WTC11 (cell line): Measurements from ENCODE around the gene DHX30. TPM values are rescaled to one million over a fixed set of nuclear protein-coding genes. Genes with fewer than 3 reads are reported as not detected.

Source experiments
- ATAC-seq: fragments of 200-7000 bp; cut with Tn5 transposase; 2 replicates; pipeline ENCODE4 v1.10.0; 2021; ENCODE audit warnings: mild to moderate bottlenecking, moderate library complexity
- CTCF ChIA-PET: fragments of 300-600 bp; sonication (Branson Sonifier 250); formaldehyde crosslinking; loops from one replicate; lab custom pipeline; 2021; ENCODE audit warnings: antibody characterized with exemption; lab: Charles Lee
- POLR2A ChIA-PET: fragments of 350-600 bp; sonication (Branson Sonifier 250); formaldehyde crosslinking; loops from one replicate; lab custom pipeline; 2021; ENCODE audit warnings: antibody characterized with exemption; lab: Charles Lee
- DNase-seq: peaks from one replicate; pipeline ENCODE4 v3.0.0; 2021; ENCODE audit warnings: low spot score
- H3K27ac Mint-ChIP-seq: 2 replicates; pipeline ENCODE4 v1.8.0; 2021; ENCODE audit warnings: mixed read lengths
- H3K27me3 Mint-ChIP-seq: 2 replicates; pipeline ENCODE4 v1.8.0; 2021; ENCODE audit warnings: low read depth, mild to moderate bottlenecking, moderate library complexity, mixed read lengths
- H3K36me3 Mint-ChIP-seq: 2 replicates; pipeline ENCODE4 v1.8.0; 2021; ENCODE audit warnings: mixed read lengths
- H3K4me1 Mint-ChIP-seq: 2 replicates; pipeline ENCODE4 v1.8.0; 2022; ENCODE audit warnings: mixed read lengths
- H3K4me3 Mint-ChIP-seq: 2 replicates; pipeline ENCODE4 v1.8.0; 2021; ENCODE audit warnings: mild to moderate bottlenecking, moderate library complexity, mixed read lengths
- H3K9me3 Mint-ChIP-seq: 2 replicates; pipeline ENCODE4 v1.8.0; 2021; ENCODE audit warnings: mixed read lengths
- AFF4 ChIP-seq: sonication (generic); formaldehyde crosslinking; IDR thresholded peaks from 2 replicates; pipeline ENCODE4 v1.8.1; 2023; ENCODE audit warnings: mild to moderate bottlenecking, missing genetic modification reagents, borderline replicate concordance
- ARID4B ChIP-seq: sonication (generic); formaldehyde crosslinking; IDR thresholded peaks from 2 replicates; pipeline ENCODE4 v1.8.0; 2023; ENCODE audit warnings: missing genetic modification reagents, mild to moderate bottlenecking, borderline replicate concordance
- ELF4 ChIP-seq: sonication (generic); formaldehyde crosslinking; IDR thresholded peaks from 2 replicates; pipeline ENCODE4 v1.8.1; 2022; ENCODE audit warnings: low read depth, mild to moderate bottlenecking, moderate library complexity, missing genetic modification reagents
- HMGA2 ChIP-seq: fragments of 250-450 bp; sonication (Bioruptor Pico); IDR thresholded peaks from 2 replicates; pipeline ENCODE4 v1.4.0; 2021; ENCODE audit warnings: mild to moderate bottlenecking, moderate library complexity
- MLX ChIP-seq: sonication (generic); formaldehyde crosslinking; IDR thresholded peaks from 2 replicates; pipeline ENCODE4 v1.8.1; 2023; ENCODE audit warnings: mild to moderate bottlenecking, missing genetic modification reagents, moderate library complexity
- NFE2L1 ChIP-seq: sonication (generic); formaldehyde crosslinking; IDR thresholded peaks from 2 replicates; pipeline ENCODE4 v1.8.1; 2023; ENCODE audit warnings: missing genetic modification reagents
- STAT6 ChIP-seq: sonication (generic); formaldehyde crosslinking; conservative IDR thresholded peaks from 2 replicates; pipeline ENCODE4 v1.8.1; 2023; ENCODE audit warnings: mild to moderate bottlenecking, low read depth, missing genetic modification reagents, moderate library complexity
- ZBTB43 ChIP-seq: sonication (generic); formaldehyde crosslinking; IDR thresholded peaks from 2 replicates; pipeline ENCODE4 v1.8.1; 2023; ENCODE audit warnings: mild to moderate bottlenecking, missing genetic modification reagents
- ZMAT4 ChIP-seq: fragments of 250-450 bp; sonication (Bioruptor Pico); IDR thresholded peaks from 2 replicates; pipeline ENCODE4 v1.9.0; 2021; ENCODE audit warnings: mild to moderate bottlenecking
- ZNF138 ChIP-seq: sonication (generic); formaldehyde crosslinking; conservative IDR thresholded peaks from 2 replicates; pipeline ENCODE4 v1.8.1; 2022; ENCODE audit warnings: mild to moderate bottlenecking, moderate library complexity, missing genetic modification reagents
- ZNF396 ChIP-seq: fragments of 250-450 bp; sonication (Bioruptor Pico); IDR thresholded peaks from 2 replicates; pipeline ENCODE4 v1.8.0; 2021; ENCODE audit warnings: mild to moderate bottlenecking, moderate library complexity, borderline replicate concordance
- ZNF532 ChIP-seq: fragments of 250-450 bp; sonication (Bioruptor Pico); IDR thresholded peaks from 2 replicates; pipeline ENCODE4 v1.9.0; 2021; ENCODE audit warnings: mild to moderate bottlenecking, borderline replicate concordance
- total RNA-seq: library from RNA; stranded (reverse); gene quantifications from 3 replicates; pipeline ENCODE4 v1.2.3, GENCODE V29; 2021

DHX30 gene
- total RNA-seq, 1 experiment from 2014 or later, result 98.1 TPM

- TF ChIP-seq ZNF532 (CRISPR knock-in tag) (no peak), ARID4B (CRISPR knock-in tag) (no peak), ZNF396 (CRISPR knock-in tag) (no peak)
Measured at GRCh38 chr3:47871389-47871788, 68.5 kb downstream of the DHX30 start (continued).

GRCh38 chr3:47872916-47873315 is 70.0 kb downstream of the DHX30 start:
- H3K4me1 Mint-ChIP-seq, result peaks cover 9% of the 10 kb centered on the region
- no peaks in the 10 kb centered on the region for H3K27me3 Mint-ChIP-seq
- H3K36me3 Mint-ChIP-seq, result peaks cover 52% of the 10 kb centered on the region
- no peak for DNase-seq
- H3K27ac Mint-ChIP-seq, result no peak overlapping the region
- POLR2A ChIA-PET, result no interaction called here
- H3K4me3 Mint-ChIP-seq, result no peak overlapping the region
- TF ChIP-seq AFF4 (CRISPR knock-in tag), result no peak
- no peak for TF ChIP-seq NFE2L1
- no peak for TF ChIP-seq STAT6 (CRISPR knock-in tag)
- no peak for TF ChIP-seq ELF4 (CRISPR knock-in tag)
- no peak for TF ChIP-seq ZMAT4 (CRISPR knock-in tag)
- TF ChIP-seq MLX (CRISPR knock-in tag), result no peak
- no peak for TF ChIP-seq HMGA2 (CRISPR knock-in tag)
- TF ChIP-seq ZBTB43 (CRISPR knock-in tag), result no peak
- no peak for TF ChIP-seq ZNF138 (CRISPR knock-in tag)
- CTCF ChIA-PET, result interaction anchor here (0.8 to 2.3 kb wide), 3 partner anchors 35 to 285 kb away, joined by 4 to 15 read pairs (median 7); no protein-coding TSS in a partner anchor
- no peaks in the 10 kb centered on the region for H3K9me3 Mint-ChIP-seq
- ATAC-seq, result no peak
